DOHH2 (cell line): Measurements from ENCODE around the gene DOK6.

Experiments
- H3F3A ChIP-seq: fragments of 200-600 bp; sonication (generic), shearing (Covaris generic); 2 replicates; pipeline ENCODE4 v1.6.0; 2016; ENCODE audit warnings: antibody characterized with exemption, mild to moderate bottlenecking; ENCODE audit not compliant: control insufficient read depth, insufficient read depth
- H3K27ac ChIP-seq: fragments of 200-600 bp; sonication (generic); 2 replicates; pipeline ENCODE4 v1.5.1; 2014; ENCODE audit warnings: low read depth, mild to moderate bottlenecking, low read length, moderate library complexity
- H3K27me3 ChIP-seq: fragments of 200-600 bp; sonication (generic); 2 replicates; pipeline ENCODE4 v1.6.1; 2014; ENCODE audit warnings: mild to moderate bottlenecking, low read length, mixed read lengths; ENCODE audit not compliant: control insufficient read depth
- H3K36me3 ChIP-seq: fragments of 200-600 bp; sonication (generic); 2 replicates; pipeline ENCODE4 v1.6.1; 2014; ENCODE audit warnings: mild to moderate bottlenecking, low read length, moderate library complexity, mixed read lengths; ENCODE audit not compliant: control insufficient read depth
- H3K4me1 ChIP-seq: fragments of 200-600 bp; sonication (generic); 2 replicates; pipeline ENCODE4 v1.6.1; 2014; ENCODE audit warnings: mild to moderate bottlenecking, low read length, mixed read lengths; ENCODE audit not compliant: control insufficient read depth
- H3K4me2 ChIP-seq: fragments of 200-600 bp; sonication (generic); 2 replicates; pipeline ENCODE4 v1.6.0; 2014; ENCODE audit warnings: mild to moderate bottlenecking, low read length, moderate library complexity
- H3K4me3 ChIP-seq: fragments of 200-600 bp; sonication (generic); 2 replicates; pipeline ENCODE4 v1.5.1; 2014; ENCODE audit warnings: mild to moderate bottlenecking, low read length, mixed read lengths
- H3K79me2 ChIP-seq: fragments of 200-600 bp; sonication (generic); 2 replicates; pipeline ENCODE4 v1.6.1; 2014; ENCODE audit warnings: mild to moderate bottlenecking, low read length, mixed read lengths; ENCODE audit not compliant: control insufficient read depth
- H3K9me2 ChIP-seq: fragments of 200-600 bp; sonication (generic); replicated peaks from 2 replicates; pipeline ENCODE4 v1.6.1; 2014; ENCODE audit warnings: mild to moderate bottlenecking, low read length, mixed read lengths; ENCODE audit not compliant: control insufficient read depth
- H3K9me3 ChIP-seq: fragments of 200-600 bp; sonication (generic); 2 replicates; pipeline ENCODE4 v1.6.1; 2014; ENCODE audit warnings: antibody characterized with exemption, low read length, mixed read lengths; ENCODE audit not compliant: control insufficient read depth, insufficient read depth
- H4K20me1 ChIP-seq: fragments of 200-600 bp; sonication (generic); 2 replicates; pipeline ENCODE4 v1.6.0; 2014; ENCODE audit warnings: low read depth, mild to moderate bottlenecking, antibody characterized with exemption, low read length, moderate library complexity; ENCODE audit not compliant: control insufficient read depth, insufficient read depth
- EZH2phosphoT487 ChIP-seq: fragments of 200-600 bp; sonication (generic); IDR thresholded peaks from 2 replicates; pipeline ENCODE4 v1.6.1; 2017; ENCODE audit warnings: borderline replicate concordance, mild to moderate bottlenecking, antibody characterized with exemption, low read length, moderate library complexity, mixed read lengths
- TF ChIP-seq, protein P1 (sequence below): fragments of 200-600 bp; sonication (generic); IDR thresholded peaks from one replicate; pipeline ENCODE4 v1.5.1; 2014; ENCODE audit warnings: antibody characterized with exemption, mild to moderate bottlenecking, low read depth, low read length; ENCODE audit not compliant: poor library complexity, severe bottlenecking

DOK6 gene

DNA sequence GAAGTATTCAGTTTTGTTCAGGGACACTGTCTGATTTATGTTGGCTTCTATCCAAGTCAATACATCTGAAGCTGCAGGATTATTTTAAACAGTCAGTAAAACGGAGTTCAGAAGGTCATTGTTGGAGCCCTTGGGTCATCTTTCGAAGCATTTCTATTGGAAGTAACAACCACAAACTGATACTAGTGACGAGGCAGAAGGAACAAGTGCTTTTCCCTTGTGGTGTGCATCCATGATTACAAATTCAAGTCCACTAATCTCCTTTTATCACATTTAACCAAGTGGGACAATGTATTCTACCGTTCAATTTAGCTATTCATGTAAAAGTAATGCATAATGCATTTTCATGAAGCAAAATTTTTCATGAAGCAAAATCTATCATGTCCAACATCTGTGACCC, 470.0 kb downstream of the DOK6 start:
- no peaks in the 10 kb centered on the region for H3K9me3 ChIP-seq
- no peaks in the 10 kb centered on the region for H3F3A ChIP-seq
- no peak for TF ChIP-seq EZH2phosphoT487
- TF ChIP-seq, protein P1, sequence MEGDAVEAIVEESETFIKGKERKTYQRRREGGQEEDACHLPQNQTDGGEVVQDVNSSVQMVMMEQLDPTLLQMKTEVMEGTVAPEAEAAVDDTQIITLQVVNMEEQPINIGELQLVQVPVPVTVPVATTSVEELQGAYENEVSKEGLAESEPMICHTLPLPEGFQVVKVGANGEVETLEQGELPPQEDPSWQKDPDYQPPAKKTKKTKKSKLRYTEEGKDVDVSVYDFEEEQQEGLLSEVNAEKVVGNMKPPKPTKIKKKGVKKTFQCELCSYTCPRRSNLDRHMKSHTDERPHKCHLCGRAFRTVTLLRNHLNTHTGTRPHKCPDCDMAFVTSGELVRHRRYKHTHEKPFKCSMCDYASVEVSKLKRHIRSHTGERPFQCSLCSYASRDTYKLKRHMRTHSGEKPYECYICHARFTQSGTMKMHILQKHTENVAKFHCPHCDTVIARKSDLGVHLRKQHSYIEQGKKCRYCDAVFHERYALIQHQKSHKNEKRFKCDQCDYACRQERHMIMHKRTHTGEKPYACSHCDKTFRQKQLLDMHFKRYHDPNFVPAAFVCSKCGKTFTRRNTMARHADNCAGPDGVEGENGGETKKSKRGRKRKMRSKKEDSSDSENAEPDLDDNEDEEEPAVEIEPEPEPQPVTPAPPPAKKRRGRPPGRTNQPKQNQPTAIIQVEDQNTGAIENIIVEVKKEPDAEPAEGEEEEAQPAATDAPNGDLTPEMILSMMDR: no peak
- no peaks in the 10 kb centered on the region for H3K36me3 ChIP-seq
- H3K4me1 ChIP-seq: no peaks in the 10 kb centered on the region
- no peak overlapping the region for H3K27ac ChIP-seq
- H3K9me2 ChIP-seq: no peaks in the 10 kb centered on the region
- H3K27me3 ChIP-seq: no peaks in the 10 kb centered on the region
- no peak overlapping the region for H3K4me3 ChIP-seq
- no peak overlapping the region for H3K4me2 ChIP-seq
- no peaks in the 10 kb centered on the region for H4K20me1 ChIP-seq
- no peaks in the 10 kb centered on the region for H3K79me2 ChIP-seq

- Histone ChIP-seq H3K9me3 (no peaks in the 10 kb centered on the region), H3K27ac (no peak overlapping the region), H3K4me1 (no peaks in the 10 kb centered on the region), H4K20me1 (no peaks in the 10 kb centered on the region), H3K36me3 (no peaks in the 10 kb centered on the region), H3K4me2 (no peak overlapping the region), H3F3A (no peaks in the 10 kb centered on the region), H3K4me3 (no peak overlapping the region), H3K9me2 (no peaks in the 10 kb centered on the region), H3K79me2 (no peaks in the 10 kb centered on the region), H3K27me3 (no peaks in the 10 kb centered on the region)
- no peak for TF ChIP-seq EZH2phosphoT487
- TF ChIP-seq, protein P1: no peak
Observed at GRCh38 chr18:69871363-69871762, 470.7 kb downstream of the DOK6 start.

- Histone ChIP-seq H3K79me2 (no peaks in the 10 kb centered on the region), H4K20me1 (no peaks in the 10 kb centered on the region), H3K27me3 (no peaks in the 10 kb centered on the region), H3K36me3 (no peaks in the 10 kb centered on the region), H3K9me2 (no peaks in the 10 kb centered on the region), H3K4me2 (no peak overlapping the region), H3K27ac (no peak overlapping the region), H3F3A (no peaks in the 10 kb centered on the region), H3K9me3 (no peaks in the 10 kb centered on the region), H3K4me1 (no peaks in the 10 kb centered on the region), H3K4me3 (no peak overlapping the region)
- TF ChIP-seq, protein P1: no peak
- no peak for TF ChIP-seq EZH2phosphoT487
Observed at GRCh38 chr18:69872661-69873060, 472.0 kb downstream of the DOK6 start.

DNA sequence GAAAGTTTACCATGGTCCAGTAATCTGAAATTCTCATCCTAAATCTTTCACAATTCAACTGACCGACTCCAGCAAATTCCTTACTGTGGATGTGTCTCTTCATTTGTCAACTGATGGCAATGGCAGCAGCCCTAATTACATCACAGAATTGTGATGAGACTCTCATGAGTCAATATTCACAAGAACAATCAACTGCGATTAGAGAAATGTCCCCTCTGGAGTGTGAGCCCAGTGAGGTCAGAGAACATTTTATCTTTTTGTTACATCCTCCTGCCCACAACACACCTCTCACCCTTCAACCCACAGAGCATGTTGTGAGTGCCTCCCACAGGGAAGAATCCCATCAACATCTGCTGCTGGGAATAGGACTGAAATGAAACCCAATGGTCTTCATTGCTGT, 473.4 kb downstream of the DOK6 start:
- Histone ChIP-seq H3K79me2 (no peaks in the 10 kb centered on the region), H3K27me3 (no peaks in the 10 kb centered on the region), H3K4me3 (no peak overlapping the region), H3K9me2 (no peaks in the 10 kb centered on the region), H3K9me3 (no peaks in the 10 kb centered on the region), H3K27ac (no peak overlapping the region), H3K4me2 (no peak overlapping the region), H3F3A (no peaks in the 10 kb centered on the region), H3K4me1 (no peaks in the 10 kb centered on the region), H4K20me1 (no peaks in the 10 kb centered on the region), H3K36me3 (no peaks in the 10 kb centered on the region)
- TF ChIP-seq EZH2phosphoT487: no peak
- TF ChIP-seq, protein P1: no peak
